ENCODE measurements around the gene GPR107.

The GPR107 gene

DNA sequence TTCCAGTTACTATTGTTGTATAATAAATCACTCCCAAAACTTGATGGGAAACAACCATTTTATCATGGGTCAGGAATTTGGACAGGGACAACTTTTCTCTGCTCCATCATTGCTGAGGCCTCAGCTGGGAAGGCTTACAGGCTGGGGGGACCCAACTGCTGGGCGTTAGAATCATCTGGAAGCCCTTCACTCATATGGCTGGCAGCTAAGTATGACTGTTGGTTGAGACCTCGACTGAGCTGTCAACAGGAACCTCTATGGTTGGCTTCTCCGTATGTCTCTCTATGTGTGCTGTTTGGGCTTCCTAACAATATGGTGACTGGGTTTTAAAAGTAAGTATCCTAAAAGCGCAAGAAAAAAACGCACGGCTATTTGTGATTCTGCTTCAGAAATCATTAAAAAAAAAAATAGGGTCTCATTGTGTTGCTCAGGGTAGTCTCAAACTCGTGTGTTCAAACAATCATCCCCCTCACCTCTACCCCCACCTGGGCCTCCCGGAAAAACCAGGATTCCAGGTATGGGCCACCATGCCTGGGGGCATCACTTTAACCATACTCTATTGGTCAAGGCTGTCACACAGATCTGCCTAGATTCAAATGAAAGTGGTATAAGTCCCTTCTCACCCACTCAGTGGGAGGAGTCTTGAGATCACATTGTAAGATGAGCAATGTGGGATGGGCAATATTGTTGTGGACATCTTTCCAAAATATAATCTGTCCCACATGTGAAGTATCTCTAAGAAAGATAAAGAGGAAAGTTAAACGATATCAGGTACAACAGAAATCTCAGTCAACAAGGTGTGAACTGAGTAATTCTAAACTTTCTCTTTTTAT, 26.0 kb upstream of the GPR107 start:
- no peak for DNase-seq (ENCODE audit: low spot score)

DNA sequence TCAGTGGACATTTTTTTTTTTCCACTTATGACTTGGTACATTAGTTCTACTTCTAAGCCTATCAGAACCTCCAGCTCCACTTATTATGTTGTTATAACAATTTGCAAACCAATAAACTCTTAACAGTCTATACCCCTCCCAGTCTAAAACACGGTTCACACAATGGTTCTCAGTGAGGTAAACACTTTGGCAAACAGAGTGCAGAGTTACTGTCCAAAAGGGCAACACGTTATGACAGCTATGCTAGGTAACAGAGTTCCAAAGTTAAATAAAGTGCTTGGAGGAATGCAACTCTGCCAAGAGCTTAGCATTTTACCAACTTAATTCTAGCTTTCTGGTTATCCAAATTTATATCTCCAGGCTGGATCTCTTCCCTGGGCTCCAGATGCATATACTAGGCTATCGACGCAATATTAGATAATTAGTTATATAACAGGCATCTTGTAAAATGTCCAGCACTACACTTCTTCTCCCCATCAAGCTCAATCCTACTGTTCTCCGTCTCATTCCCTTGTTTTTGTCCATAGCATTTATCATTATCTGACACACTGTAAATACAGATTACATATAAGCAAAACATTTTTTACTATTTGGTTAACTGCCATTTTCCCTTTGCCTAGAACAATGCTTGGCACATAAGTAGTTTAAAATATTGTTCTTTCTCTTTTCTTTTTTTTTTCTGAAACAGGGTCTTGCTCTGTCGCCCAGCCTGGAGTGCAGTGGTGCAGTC, 25.0 kb upstream of the GPR107 start:
- DNase-seq (ENCODE audit: low spot score): peak; percentile 51

DNA sequence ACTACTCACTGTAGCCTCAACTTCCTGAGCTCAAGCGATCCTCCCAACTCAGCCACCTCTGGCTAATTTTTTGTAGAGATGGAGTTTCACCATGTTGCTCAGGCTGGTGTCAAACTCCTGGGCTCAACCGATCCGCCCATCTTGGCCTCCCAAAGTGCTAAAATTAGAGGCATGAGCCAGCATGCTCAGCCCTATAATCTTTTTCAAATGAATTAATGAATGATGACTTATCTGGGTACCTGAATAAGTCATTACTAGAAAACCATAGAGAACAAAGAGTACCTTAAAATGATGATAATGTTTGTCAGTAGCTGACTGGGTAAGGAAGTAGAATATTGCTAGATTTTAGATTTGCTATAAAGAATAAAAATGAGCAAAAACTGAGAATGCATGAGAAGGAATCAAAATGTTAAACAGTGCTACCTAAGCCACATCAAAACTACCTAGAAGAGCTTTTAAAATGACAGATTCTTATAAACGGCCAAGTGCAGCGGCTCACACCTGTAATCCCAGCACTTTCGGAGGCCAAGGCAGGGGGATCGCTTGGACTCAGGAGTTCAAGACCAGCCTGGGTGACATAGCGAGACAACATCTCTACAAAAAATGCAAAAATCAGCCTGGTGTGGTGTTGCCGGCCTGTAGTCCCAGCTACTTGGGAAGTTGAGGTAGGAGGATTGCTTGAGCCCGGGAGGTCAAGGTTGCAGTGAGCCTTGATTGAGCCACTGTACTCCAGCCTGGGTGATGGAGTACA, 24.3 kb upstream of the GPR107 start:
- no peak for DNase-seq (ENCODE audit: low spot score)

DNA sequence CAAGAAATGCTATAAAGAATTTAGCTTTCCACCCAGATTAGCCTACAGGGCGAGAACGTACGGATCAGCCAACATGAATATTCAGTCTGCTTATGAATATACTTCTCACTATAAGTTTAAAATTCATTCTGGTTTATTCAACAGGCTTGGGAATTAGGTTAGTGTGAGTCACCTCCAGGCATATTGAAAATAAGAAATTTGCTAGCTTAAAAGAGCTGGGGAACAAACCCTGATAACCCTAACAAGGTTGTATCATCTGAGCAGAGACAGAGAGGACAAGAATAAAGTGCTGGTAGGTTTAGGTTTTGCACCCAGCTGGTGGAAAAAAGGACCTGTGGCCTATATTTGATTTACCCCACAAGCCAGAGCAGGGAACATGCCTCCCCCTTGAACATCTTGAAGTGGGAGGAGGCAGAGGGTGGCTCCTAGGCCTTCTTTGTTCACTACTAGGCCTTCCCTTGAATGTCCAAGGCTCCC, 23.0 kb upstream of the GPR107 start:
- no peak for DNase-seq (ENCODE audit: low spot score)

DNA sequence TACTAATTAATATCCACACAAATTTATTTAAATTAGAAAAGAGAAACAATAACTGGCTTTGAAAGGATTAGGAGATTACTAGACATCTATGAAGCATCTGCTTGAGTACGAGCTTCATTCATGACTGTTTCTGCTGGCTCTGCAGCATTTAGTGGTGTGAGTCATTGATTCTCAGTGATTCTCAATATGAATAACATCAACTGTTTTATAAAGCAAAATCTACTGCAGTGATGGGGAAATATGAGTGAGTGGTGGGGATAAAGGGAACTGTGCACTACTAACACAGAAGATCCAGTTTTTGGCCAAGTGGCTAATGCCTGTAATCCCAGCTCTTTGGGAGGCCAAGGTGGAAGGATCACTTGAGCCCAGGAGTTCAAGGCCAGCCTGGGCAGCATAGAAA, 19.1 kb upstream of the GPR107 start:
- DNase-seq (ENCODE audit: low spot score): no peak

DNA sequence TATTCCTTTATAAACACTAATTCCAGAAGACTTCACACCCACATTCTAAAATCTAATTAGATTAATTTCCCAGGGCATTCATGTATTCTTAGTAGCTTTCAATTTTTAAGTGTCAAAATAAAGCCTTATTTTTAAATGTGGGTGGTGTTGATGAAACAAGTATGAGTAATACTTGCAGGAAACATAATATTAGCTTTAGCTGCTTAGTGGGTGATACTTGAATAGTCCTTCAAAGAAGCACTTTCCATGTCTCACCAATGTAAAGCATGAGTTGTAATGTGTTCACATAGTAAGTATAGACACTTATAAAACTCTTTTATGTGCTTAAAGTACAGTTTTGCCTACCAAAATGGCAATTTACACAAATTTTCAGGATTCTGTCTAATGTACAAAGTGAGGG, 17.6 kb upstream of the GPR107 start:
- DNase-seq (ENCODE audit: low spot score): no peak

DNA sequence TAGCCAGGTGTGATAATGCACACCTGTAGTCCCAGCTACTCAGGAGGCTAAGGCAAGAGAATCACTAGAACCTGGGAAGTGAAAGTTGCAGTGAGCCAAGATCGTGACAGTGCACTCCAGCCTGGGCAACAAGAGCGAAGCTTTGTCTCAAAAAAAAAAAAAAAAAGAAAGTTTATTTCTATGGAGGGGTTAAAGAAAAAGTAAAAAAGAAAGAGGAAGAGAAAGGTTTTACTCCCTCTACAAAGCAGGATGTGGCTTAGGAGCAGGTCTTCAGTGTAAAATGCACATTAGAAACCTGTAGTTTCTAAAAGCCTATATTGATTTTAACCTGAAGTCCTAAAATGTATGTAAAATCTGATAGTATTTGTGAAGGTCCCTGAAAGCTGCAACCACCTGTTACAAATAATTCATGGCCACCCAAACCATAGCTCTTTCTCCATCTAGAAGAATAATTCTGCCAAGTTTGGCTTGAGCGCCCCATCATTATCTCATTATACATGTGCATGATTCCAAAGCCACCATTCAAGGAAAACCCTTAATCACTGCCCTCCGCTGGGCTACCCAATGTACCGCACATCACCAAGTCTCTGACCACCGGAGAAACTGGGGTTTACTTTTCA, 14.1 kb upstream of the GPR107 start:
- DNase-seq (ENCODE audit: low spot score): peak; percentile 43

DNA sequence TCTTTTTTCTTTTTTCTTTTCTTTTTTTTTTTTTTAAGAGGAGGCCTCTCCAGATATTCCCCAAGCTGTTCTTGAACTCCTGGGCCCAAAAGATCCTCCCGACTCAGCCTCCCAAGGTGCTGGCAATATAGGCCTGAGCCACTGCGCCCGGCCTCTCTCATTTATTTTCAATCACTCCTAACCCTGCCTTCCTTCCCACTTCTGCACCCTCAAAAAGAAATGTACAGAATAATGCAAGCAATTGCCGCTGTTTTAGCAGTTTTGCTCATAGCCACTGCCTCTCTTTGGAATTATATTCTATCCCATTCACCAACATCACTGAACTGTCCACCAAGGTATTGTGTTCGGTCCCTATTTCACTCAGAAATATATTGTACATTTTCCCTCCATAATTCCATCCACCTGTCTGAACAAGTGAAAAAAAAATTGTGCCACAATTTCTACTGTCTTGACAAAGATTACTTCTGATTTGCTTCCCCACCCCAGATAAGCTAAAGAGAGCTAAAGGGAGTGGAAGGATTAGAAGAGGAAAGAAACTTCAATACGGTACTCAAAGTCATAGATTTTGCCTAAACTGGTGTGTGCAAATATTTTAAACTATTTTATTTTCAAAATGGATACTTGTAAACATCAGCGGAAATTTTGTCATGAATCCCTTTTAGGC, 12.6 kb upstream of the GPR107 start:
- DNase-seq (ENCODE audit: low spot score): no peak

DNA sequence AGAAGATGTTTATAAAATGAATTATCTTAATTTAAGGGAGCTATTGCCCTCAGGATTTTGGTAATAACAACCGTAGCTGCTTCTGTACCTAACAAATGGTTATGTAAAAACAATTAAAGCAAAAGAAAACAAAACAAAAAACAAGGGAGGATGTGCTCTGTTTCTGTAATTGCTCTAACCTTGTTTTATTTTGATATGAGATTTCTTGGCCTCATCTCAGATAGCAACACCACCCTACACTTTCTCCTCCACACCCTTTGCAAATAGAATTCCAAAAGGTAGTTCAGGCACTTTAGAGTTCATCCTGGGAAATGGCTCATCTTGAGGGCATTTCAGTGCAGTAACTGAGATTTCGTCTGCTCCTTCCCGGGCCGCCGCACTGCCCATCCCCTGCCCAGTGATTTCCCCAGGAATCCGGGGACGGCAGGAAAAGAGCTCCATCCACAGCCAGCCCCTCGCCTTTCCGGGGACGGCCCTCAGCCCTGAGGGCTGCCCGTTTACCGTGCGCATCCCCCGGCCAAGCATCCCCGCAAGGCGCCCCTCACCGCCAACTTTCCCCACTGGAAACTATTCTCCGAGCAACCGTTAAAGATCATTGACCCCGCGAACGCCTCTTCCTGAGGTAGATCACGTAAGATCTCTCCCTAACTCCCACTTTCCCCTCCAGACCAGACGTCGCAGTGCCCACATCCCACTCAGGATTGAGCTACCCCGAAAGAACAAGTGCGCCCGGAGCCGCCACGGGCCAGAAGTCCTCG, 11.9 kb upstream of the GPR107 start:
- peak; percentile 44 for DNase-seq (ENCODE audit: low spot score)

DNA sequence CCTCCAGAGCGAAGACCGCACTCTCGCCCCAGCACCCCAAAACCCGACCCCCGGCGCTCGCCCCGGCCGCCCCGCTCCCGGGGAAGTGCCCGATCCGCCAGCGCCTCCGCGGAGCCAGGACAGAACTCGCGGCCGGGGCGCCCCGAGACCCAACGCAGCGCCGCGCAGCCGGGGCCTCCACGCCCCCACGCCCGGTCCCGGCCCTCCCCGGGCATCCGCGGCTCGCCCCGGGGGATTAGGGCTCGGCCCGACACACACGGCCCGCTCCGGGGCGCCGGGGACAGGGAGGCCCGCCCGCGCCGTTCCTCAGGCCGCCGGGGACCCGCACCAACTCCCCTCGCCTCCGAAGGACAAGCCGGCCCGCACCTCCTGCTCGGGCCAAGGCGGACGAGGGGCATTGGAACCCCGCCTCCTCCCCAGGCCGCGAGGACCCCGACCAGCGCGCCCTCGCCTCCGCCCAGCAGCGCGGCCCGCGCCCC, 11.3 kb upstream of the GPR107 start:
- peak; percentile 37 for DNase-seq (ENCODE audit: low spot score)

DNA sequence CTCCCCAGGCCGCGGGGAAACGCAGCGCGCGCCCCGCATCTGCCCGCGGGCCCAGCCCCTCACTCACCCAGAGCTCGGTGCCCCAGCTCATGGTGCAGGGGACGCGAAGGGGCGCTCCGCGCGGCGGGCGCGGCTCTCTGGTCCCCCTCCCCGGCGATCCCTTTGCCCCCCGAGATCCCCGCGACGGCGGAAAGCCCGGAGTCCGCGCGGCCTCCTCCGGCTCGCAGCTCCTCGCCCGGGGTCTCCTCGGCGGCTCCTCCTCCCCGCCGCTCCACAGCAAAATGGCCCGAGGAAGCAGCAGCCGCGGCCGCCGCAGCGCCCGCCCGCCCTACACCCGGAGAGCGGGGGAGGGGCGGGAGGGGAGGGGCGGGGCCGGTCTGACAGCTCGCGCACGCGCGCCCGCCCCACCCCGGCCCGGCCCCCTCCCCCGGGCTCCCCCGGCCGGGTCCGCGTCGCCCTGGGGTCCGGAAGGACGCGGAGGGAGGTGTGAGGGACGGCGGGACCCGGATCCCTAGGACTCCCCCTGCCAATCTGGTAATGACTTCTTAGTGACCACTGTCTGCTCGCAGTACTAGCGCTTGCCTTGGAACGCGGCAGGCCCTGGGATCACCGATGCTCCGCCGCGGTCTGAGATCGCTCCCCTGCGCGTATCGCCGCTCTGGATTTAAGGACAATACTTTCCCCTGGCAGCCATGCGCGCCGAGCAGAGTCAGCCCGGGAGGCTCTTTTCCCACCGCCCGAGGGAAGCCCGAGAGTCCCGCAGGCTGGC, 10.6 kb upstream of the GPR107 start, which contains the start of gene FNBP1:
FNBP1 (minus strand) TSS at position 305 of the 769 bp plus-strand sequence; CDS start at position 91, 214 bp downstream.
- peak; percentile 89 for DNase-seq (ENCODE audit: low spot score)

DNA sequence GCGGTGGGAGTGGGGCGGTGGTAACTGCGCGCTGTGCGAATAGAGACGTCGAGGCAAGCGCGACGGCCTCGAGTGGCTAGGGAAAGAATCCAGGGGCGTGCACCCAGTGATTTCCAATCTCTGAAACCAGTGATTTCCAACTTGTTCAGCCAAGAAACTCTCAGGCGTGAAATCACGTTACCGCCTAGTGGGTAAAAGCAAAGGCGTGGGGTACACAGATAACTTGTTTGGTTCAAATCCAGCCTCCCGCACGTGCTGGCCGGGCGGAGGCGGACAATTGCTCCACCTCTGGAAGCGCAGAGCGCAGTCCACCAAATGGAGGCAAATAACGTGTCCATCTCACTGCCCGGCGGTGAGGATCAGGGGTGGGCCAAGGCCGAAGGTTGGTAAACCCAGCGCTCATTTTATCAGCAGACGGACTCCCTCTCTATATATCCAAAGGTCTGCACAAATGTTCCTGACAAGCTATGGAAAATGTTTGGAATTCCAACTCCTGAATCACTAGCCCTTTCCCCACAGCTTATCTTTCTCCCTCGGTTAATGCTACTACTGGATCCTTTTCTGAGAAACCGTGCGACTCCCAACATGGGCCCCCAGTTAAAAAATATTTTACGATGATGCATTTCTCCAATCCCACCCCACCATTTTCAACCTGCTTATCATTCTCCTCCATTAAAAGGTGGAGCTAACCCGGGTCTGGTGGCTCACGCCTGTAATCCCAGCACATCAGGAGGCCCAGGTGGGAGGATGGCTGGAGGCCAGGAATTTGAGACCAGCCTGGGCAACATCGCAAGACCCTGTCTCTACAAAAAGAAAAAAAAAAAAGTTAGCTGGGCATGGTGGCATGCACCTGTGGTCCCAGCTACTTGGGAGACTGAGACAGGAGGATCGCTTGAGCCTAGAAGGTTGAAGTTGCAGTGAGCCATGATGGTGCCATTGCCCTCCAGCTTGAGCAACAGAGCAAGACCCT, 9.8 kb upstream of the GPR107 start:
- peak; percentile 50 for DNase-seq (ENCODE audit: low spot score)

DNA sequence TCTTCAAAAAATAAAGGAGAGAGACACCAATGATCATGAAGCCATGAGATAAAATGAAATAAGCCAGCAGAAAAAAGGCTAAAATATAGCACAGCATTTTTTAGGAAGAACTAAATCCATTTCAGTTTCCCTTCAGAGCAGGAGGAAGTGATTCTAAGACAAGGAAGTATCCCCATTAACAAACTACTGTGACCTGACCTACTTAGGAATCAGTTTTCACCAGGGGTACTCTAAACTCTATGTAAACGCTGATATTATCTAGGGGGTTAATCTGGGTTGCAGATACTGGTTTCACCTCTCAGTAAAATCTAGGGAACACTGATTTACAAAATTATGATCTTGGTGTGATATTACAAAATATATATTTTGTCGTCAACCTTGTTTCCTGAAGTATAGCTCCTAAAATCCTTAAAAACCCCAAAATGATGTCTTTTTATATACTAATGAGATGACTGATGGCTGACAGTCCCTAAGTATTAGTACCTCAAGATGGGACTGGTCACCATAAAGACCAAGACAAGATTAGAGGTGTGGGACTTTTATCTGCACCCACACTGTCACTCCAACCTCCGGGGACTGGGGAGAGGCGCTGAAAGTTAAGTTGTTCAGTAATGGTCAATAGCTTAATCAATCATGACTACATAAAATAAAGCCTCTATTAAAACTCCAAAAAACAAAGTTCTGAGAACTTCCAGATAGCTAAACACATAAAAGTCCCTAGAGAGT, 7.8 kb upstream of the GPR107 start:
- no peak for DNase-seq (ENCODE audit: low spot score)

DNA sequence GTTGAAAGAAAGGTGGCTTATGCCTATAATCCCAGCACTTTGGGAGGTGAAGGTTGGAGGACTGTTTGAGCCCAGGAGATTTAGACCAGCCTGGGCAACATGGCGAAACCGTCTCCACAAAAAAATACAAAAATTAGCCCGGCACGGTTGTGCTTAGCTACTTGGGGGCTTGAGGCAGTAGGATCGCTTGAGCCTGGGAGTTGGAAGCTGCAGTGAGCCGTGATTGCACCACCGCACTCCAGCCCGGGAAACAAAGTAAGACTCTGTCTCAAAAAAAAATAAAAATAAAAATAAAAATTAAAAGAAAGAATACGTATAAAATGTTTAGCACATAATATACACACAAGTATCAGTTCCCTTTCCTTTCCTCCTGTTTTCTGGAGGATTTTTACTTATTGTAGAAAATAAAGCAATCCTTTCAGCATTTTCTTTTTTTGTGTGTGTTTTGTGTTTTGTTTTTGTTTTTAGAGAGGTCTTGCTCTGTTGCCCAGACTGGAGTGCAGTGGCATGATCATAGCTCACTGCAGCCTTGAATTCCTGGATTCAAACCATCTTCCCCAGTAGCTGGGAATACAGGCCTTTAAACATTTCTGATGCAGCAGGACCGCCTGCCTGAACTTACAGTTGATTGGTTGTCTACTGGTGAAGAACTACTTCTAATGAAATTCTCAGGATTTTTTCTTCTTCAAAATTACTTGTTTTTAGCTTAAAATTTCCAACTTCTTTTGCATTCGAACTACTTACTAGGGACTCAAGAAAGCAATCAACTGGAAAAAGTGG, 4.1 kb upstream of the GPR107 start:
- DNase-seq (ENCODE audit: low spot score): no peak

DNA sequence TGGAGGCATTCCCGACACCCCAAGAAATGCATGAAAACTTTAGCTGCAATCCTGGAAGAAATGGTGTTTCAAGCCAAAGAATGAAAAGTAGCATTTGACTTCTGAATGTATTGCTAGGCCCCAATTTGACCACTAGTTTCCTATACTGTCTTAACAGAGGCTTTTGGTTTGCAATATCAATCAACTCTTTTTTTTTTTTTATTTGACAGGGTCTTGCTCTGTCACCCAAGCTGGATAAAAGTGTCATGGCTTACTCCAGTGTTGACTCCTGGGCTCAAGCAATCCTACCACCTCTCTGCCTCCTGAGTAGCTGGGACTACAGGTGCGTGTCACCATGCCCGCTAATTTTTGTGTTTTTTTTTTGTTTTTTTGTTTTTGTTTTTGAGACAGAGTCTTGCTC, 3.2 kb upstream of the GPR107 start:
- DNase-seq (ENCODE audit: low spot score): no peak

DNA sequence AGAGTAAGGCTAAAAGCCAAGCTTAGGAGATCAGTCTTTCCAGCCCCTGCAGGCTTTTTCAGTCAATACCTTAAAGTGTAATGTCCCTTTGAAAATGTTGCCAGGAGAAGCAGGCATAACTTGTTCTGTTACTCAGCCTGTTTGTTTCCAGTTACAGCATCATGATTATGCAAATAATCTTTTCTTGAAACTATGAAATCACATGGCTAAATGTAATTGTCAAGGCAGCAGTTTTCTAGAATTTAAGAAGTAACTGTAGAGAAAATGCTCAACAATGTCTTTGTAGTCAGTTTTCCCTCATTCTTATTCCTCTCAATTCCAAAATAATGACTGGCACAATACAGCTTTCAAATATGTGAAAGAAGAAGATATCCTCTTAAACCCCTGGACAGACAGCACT, 1.9 kb upstream of the GPR107 start:
- DNase-seq (ENCODE audit: low spot score): no peak

DNA sequence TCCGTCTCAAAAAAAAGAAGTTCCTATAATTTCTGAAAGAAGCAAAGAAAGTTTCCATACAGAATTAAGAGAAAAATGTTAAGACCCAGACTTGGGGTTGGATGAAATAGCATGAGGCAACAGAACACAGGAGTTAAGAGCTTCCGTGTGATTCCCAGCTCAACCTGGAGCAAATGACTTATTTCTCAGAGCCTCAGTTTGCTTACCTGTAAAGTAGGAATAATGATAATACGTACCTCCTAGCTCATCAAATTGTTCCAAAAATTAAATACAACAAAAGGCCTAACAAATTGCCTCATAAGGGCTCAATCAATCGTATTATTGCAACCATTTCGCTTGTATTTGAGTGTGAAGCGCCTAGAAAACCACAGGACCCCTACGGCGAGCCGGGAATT, 600 bp upstream of the GPR107 start:
- DNase-seq (ENCODE audit: low spot score): no peak

Data from HuH-7 (cell line).